MM.1S (cell line): ENCODE measurements around the gene ADAMTSL2.

Experiments
- DNase-seq: peaks from one replicate; pipeline ENCODE4 v3.0.0-alpha.2; 2015
- H2AFZ ChIP-seq: fragments of 300-600 bp; sonication (generic); 2 replicates; pipeline ENCODE4 v1.6.0; 2016; ENCODE audit warnings: antibody characterized with exemption, low read length
- H3F3A ChIP-seq: fragments of 300-600 bp; sonication (generic); 2 replicates; pipeline ENCODE4 v1.6.1; 2016; ENCODE audit warnings: mild to moderate bottlenecking, antibody characterized with exemption, low read length, moderate library complexity, mixed read lengths; ENCODE audit not compliant: insufficient read depth
- H3K27ac ChIP-seq: fragments of 300-600 bp; sonication (generic); 2 replicates; pipeline ENCODE4 v1.5.1; 2016; ENCODE audit warnings: mild to moderate bottlenecking, low read length
- H3K27me3 ChIP-seq: fragments of 300-600 bp; sonication (generic); replicated peaks from 2 replicates; pipeline ENCODE4 v1.6.0; 2016; ENCODE audit warnings: low read length; ENCODE audit not compliant: insufficient read depth
- H3K36me3 ChIP-seq: fragments of 300-600 bp; sonication (generic); replicated peaks from 2 replicates; pipeline ENCODE4 v1.6.1; 2016; ENCODE audit warnings: mild to moderate bottlenecking, low read length, mixed read lengths; ENCODE audit not compliant: insufficient read depth
- H3K4me1 ChIP-seq: fragments of 300-600 bp; sonication (generic); 2 replicates; pipeline ENCODE4 v1.6.1; 2016; ENCODE audit warnings: low read length, mixed read lengths
- H3K4me2 ChIP-seq: fragments of 300-600 bp; sonication (generic); 2 replicates; pipeline ENCODE4 v1.6.0; 2016; ENCODE audit warnings: low read depth, low read length
- H3K4me3 ChIP-seq: fragments of 300-600 bp; sonication (generic); 2 replicates; pipeline ENCODE4 v1.5.1; 2016; ENCODE audit warnings: low read length, mixed read lengths
- H3K79me2 ChIP-seq: fragments of 300-600 bp; sonication (generic); 2 replicates; pipeline ENCODE4 v1.6.1; 2016; ENCODE audit warnings: mixed run types, low read length, mixed read lengths
- H3K9ac ChIP-seq: fragments of 300-600 bp; sonication (generic); 2 replicates; pipeline ENCODE4 v1.6.1; 2016; ENCODE audit warnings: low read length, mixed read lengths
- H3K9me2 ChIP-seq: fragments of 300-600 bp; sonication (generic); replicated peaks from 2 replicates; pipeline ENCODE4 v1.6.1; 2016; ENCODE audit warnings: mild to moderate bottlenecking, low read length, mixed read lengths; ENCODE audit not compliant: insufficient read depth
- H3K9me3 ChIP-seq: fragments of 300-600 bp; sonication (generic); replicated peaks from 2 replicates; pipeline ENCODE4 v1.6.1; 2016; ENCODE audit warnings: mild to moderate bottlenecking, low read length, mixed read lengths; ENCODE audit not compliant: insufficient read depth
- H4K20me1 ChIP-seq: fragments of 300-600 bp; sonication (generic); 2 replicates; pipeline ENCODE4 v1.6.1; 2016; ENCODE audit warnings: mild to moderate bottlenecking, low read length, moderate library complexity, mixed read lengths; ENCODE audit not compliant: insufficient read depth
- CTCF ChIP-seq: fragments of 300-600 bp; sonication (generic); IDR thresholded peaks from 2 replicates; pipeline ENCODE4 v1.5.1; 2016; ENCODE audit warnings: antibody characterized with exemption, low read length, mixed read lengths
- EZH2 ChIP-seq: fragments of 300-600 bp; sonication (generic); optimal IDR thresholded peaks from 2 replicates; pipeline ENCODE3; 2017; ENCODE audit warnings: low read depth, mild to moderate bottlenecking, antibody characterized with exemption, low read length, mixed read lengths
- EZH2phosphoT487 ChIP-seq: fragments of 300-600 bp; sonication (generic); IDR thresholded peaks from 2 replicates; pipeline ENCODE4 v1.6.1; 2018; ENCODE audit warnings: antibody characterized with exemption, low read length

Gene ADAMTSL2

GRCh38 chr9:133557581-133557980 is 23.1 kb downstream of the ADAMTSL2 start:
- peaks cover 12% of the 10 kb centered on the region for H3K4me1 ChIP-seq
- no peak overlapping the region for H2AFZ ChIP-seq
- 0 out of 2 replicates have a peak overlapping the region, but pooled peaks have one; percentile 29 for H3K4me3 ChIP-seq
- H3K4me2 ChIP-seq, result peak overlapping the region; percentile 67; the same call in 1 of the 2 replicates
- no peak overlapping the region for H3K9ac ChIP-seq
- no peaks in the 10 kb centered on the region for H4K20me1 ChIP-seq
- no peaks in the 10 kb centered on the region for H3F3A ChIP-seq
- H3K79me2 ChIP-seq, result no peaks in the 10 kb centered on the region
- H3K36me3 ChIP-seq, result no peaks in the 10 kb centered on the region
- H3K27me3 ChIP-seq, result peaks cover 49% of the 10 kb centered on the region
- no peak for DNase-seq
- H3K9me3 ChIP-seq, result no peaks in the 10 kb centered on the region
- H3K9me2 ChIP-seq, result no peaks in the 10 kb centered on the region
- no peak for TF ChIP-seq CTCF
- no peak for TF ChIP-seq EZH2
- no peak for TF ChIP-seq EZH2phosphoT487
- H3K27ac ChIP-seq, result no peak overlapping the region; the same call in 1 of the 2 replicates

GRCh38 chr9:133558191-133559126 is 24.0 kb downstream of the ADAMTSL2 start:
- Histone ChIP-seq H3K27ac (peak overlapping the region; percentile 36; the same call in 1 of the 2 replicates), H3K4me1 (peaks cover 12% of the 10 kb centered on the region), H3K4me3 (peak overlapping the region; percentile 29)

GRCh38 chr9:133560311-133560710 is 25.8 kb downstream of the ADAMTSL2 start:
- Histone ChIP-seq H3K4me3 (no peak overlapping the region), H3K9ac (no peak overlapping the region), H2AFZ (no peak overlapping the region), H4K20me1 (no peaks in the 10 kb centered on the region), H3K27ac (no peak overlapping the region), H3K9me3 (no peaks in the 10 kb centered on the region), H3K9me2 (no peaks in the 10 kb centered on the region), H3K4me2 (no peak overlapping the region), H3K27me3 (peaks cover 31% of the 10 kb centered on the region), H3K4me1 (peaks cover 12% of the 10 kb centered on the region), H3K79me2 (no peaks in the 10 kb centered on the region), H3F3A (no peaks in the 10 kb centered on the region), H3K36me3 (no peaks in the 10 kb centered on the region)
- TF ChIP-seq CTCF (no peak), EZH2 (no peak), EZH2phosphoT487 (no peak)
- DNase-seq, result no peak

More at GRCh38 chr9:133558191-133559126, 24.0 kb downstream of the ADAMTSL2 start:
- Histone ChIP-seq H3K9me3 (no peaks in the 10 kb centered on the region), H3F3A (no peaks in the 10 kb centered on the region), H3K79me2 (no peaks in the 10 kb centered on the region), H3K27me3 (peaks cover 41% of the 10 kb centered on the region), H3K9ac (no peak overlapping the region), H3K9me2 (no peaks in the 10 kb centered on the region), H3K4me2 (peak overlapping the region; percentile 67), H3K36me3 (no peaks in the 10 kb centered on the region), H2AFZ (peak overlapping the region; percentile 38), H4K20me1 (no peaks in the 10 kb centered on the region)
- DNase-seq, result peak; percentile 50
- TF ChIP-seq EZH2 (no peak), CTCF (no peak), EZH2phosphoT487 (no peak)
